ENCODE measurements around the gene PHLPP1.

The PHLPP1 gene

GRCh38 chr18:62898359-62898758, 183.0 kb downstream of the PHLPP1 start:
- Histone ChIP-seq H3K79me2 (ENCODE audit: insufficient read depth, low read depth) (no peaks in the 10 kb centered on the region), H3K4me2 (no peak overlapping the region), H3K9ac (no peak overlapping the region), H3K4me1 (ENCODE audit: low read depth, poor library complexity, severe bottlenecking) (no peaks in the 10 kb centered on the region), H2AFZ (ENCODE audit: low read depth) (no peak overlapping the region), H3K27ac (no peak overlapping the region), H3K4me3 (IDR thresholded peaks at IDR 0.05; ENCODE audit: insufficient read depth, low read depth, low read length) (no peak overlapping the region), H3K27me3 (ENCODE audit: insufficient read depth, low read depth) (no peaks in the 10 kb centered on the region), H4K20me1 (ENCODE audit: insufficient read depth) (no peaks in the 10 kb centered on the region), H3K36me3 (ENCODE audit: insufficient read depth) (no peaks in the 10 kb centered on the region)
- TF ChIP-seq, protein P1, sequence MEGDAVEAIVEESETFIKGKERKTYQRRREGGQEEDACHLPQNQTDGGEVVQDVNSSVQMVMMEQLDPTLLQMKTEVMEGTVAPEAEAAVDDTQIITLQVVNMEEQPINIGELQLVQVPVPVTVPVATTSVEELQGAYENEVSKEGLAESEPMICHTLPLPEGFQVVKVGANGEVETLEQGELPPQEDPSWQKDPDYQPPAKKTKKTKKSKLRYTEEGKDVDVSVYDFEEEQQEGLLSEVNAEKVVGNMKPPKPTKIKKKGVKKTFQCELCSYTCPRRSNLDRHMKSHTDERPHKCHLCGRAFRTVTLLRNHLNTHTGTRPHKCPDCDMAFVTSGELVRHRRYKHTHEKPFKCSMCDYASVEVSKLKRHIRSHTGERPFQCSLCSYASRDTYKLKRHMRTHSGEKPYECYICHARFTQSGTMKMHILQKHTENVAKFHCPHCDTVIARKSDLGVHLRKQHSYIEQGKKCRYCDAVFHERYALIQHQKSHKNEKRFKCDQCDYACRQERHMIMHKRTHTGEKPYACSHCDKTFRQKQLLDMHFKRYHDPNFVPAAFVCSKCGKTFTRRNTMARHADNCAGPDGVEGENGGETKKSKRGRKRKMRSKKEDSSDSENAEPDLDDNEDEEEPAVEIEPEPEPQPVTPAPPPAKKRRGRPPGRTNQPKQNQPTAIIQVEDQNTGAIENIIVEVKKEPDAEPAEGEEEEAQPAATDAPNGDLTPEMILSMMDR (conservative IDR thresholded peaks at IDR 0.05; ENCODE audit: low read depth, low read length) = no peak

DNA sequence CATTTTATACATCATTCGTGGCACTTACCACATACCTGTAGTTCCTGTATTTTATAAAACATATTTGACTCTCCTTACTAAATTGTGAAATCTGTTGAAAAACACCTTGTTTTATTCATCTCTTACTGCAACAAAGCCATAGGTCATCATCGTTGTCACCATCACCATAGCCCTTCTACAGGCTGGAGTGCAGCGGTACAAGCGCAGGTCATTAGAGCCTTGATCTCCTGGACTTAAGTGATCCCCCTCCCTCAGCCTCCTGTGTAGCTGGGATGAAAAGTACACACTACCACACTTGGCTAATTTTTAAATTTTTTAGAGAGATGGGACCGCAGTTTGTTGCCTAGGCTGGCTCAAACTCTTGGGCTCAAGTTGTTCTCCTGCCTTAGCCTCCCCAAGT, 184.2 kb downstream of the PHLPP1 start:
- Histone ChIP-seq H2AFZ (ENCODE audit: low read depth) (no peak overlapping the region), H3K27me3 (ENCODE audit: insufficient read depth, low read depth) (no peaks in the 10 kb centered on the region), H3K36me3 (ENCODE audit: insufficient read depth) (no peaks in the 10 kb centered on the region), H3K27ac (no peak overlapping the region), H3K9ac (no peak overlapping the region), H4K20me1 (ENCODE audit: insufficient read depth) (no peaks in the 10 kb centered on the region), H3K4me2 (no peak overlapping the region), H3K4me1 (ENCODE audit: low read depth, poor library complexity, severe bottlenecking) (no peaks in the 10 kb centered on the region), H3K4me3 (IDR thresholded peaks at IDR 0.05; ENCODE audit: insufficient read depth, low read depth, low read length) (no peak overlapping the region), H3K79me2 (ENCODE audit: insufficient read depth, low read depth) (no peaks in the 10 kb centered on the region)
- TF ChIP-seq, protein P1 (conservative IDR thresholded peaks at IDR 0.05; ENCODE audit: low read depth, low read length) = no peak

GRCh38 chr18:62900132-62900883, 185.0 kb downstream of the PHLPP1 start:
- Histone ChIP-seq H3K27ac (no peak overlapping the region), H3K4me1 (ENCODE audit: low read depth, poor library complexity, severe bottlenecking) (no peaks in the 10 kb centered on the region), H3K9ac (no peak overlapping the region), H4K20me1 (ENCODE audit: insufficient read depth) (no peaks in the 10 kb centered on the region), H3K36me3 (ENCODE audit: insufficient read depth) (no peaks in the 10 kb centered on the region), H3K4me3 (IDR thresholded peaks at IDR 0.05; ENCODE audit: insufficient read depth, low read depth, low read length) (no peak overlapping the region), H3K27me3 (ENCODE audit: insufficient read depth, low read depth) (no peaks in the 10 kb centered on the region), H2AFZ (ENCODE audit: low read depth) (no peak overlapping the region), H3K79me2 (ENCODE audit: insufficient read depth, low read depth) (no peaks in the 10 kb centered on the region), H3K4me2 (no peak overlapping the region)
- TF ChIP-seq, protein P1 (conservative IDR thresholded peaks at IDR 0.05; ENCODE audit: low read depth, low read length) = no peak

GRCh38 chr18:62902776-62903175, 187.4 kb downstream of the PHLPP1 start:
- no peak overlapping the region for H2AFZ ChIP-seq (ENCODE audit: low read depth)
- no peaks in the 10 kb centered on the region for H3K4me1 ChIP-seq (ENCODE audit: low read depth, poor library complexity, severe bottlenecking)
- no peaks in the 10 kb centered on the region for H4K20me1 ChIP-seq (ENCODE audit: insufficient read depth)
- H3K27me3 ChIP-seq (ENCODE audit: insufficient read depth, low read depth) = no peaks in the 10 kb centered on the region
- TF ChIP-seq, protein P1 (conservative IDR thresholded peaks at IDR 0.05; ENCODE audit: low read depth, low read length) = no peak
- no peak overlapping the region for H3K27ac ChIP-seq
- no peak overlapping the region for H3K4me2 ChIP-seq
- H3K36me3 ChIP-seq (ENCODE audit: insufficient read depth) = no peaks in the 10 kb centered on the region
- no peaks in the 10 kb centered on the region for H3K79me2 ChIP-seq (ENCODE audit: insufficient read depth, low read depth)
- H3K9ac ChIP-seq = no peak overlapping the region
- H3K4me3 ChIP-seq (IDR thresholded peaks at IDR 0.05; ENCODE audit: insufficient read depth, low read depth, low read length) = no peak overlapping the region

Measured in KMS-11 (cell line).